Spleen (tissue), 7 donors: ENCODE results near the gene TUBA3D.
"Not testable (repeated sequence)": the region's sequence is repeated elsewhere in the genome, so short reads cannot be mapped to it uniquely, and the experiment has no call there.

Source experiments
- POLR2A ChIP-seq, 3 donors: fragments of 450-650 bp; IDR thresholded peaks; one replicate each; pipeline ENCODE4 v1.5.1; 2017; ENCODE audit warnings: antibody characterized with exemption in 3 of 3, mild to moderate bottlenecking in 1 of 3
- POLR2AphosphoS5 ChIP-seq, 3 donors: sonication (generic); formaldehyde crosslinking; IDR thresholded peaks; one replicate each; pipeline ENCODE4 v1.5.1; 2017; ENCODE audit warnings: antibody characterized with exemption in 3 of 3
- TF ChIP-seq, protein P1 (sequence below), 11 experiments: fragments of 200-600 bp in 7 of 11; fragments of 450-650 bp in 4 of 11; sonication (generic) in 4 of 11; IDR thresholded peaks in 8 of 11; conservative IDR thresholded peaks in 3 of 11; 1 replicate in 7 of 11; 2 replicates in 4 of 11; pipeline versions ENCODE4 v1.4.0 to v1.8.0; 2016 to 2021; ENCODE audit warnings: antibody characterized with exemption in 11 of 11, inconsistent platforms in 4 of 11, mild to moderate bottlenecking in 1 of 11
- donor health status: DM: no; HTN: no; CAD: no; lungs with moderate emphysema.
- donor health status: DM: no; HTN: no; CAD: no.
- donor health status: DM: no; HTN: no; CAD: no.

DNA sequence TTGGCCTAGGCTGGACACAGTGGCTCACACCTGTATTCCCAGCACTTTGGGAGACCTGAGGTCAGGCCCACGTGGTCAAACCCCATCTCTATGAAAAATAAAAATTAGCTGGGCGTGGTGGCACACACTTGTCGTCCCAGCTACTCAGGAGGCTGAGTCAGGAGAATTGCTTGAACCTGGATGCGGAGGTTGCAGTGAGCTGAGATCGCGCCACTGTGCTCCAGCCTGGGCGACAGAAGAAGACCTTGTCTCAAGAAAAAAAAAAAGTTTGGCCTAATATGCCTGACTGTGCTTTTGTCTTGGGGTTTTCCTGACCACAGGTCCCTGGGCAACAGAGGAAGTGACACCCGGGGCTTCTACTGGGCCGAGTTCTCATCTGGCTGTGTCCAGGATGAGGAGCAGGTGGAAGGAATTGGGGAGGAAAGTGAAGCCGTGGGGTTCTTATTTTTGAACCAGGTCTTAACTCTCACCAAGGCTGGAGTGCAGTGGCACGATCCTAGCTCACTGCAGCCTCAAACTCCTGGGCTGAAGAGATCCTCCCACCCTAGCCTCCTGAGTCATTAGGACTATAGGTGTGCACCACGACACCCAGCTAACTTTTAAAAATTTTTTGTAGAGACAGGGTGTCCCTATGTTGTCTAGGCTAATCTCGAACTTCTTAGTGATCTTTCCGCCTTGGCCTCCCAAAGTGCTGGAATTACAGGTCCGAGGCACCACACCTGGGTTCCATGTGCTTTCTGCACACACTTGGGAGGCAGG is 38.7 kb downstream of the TUBA3D start:
- TF ChIP-seq, protein P1, sequence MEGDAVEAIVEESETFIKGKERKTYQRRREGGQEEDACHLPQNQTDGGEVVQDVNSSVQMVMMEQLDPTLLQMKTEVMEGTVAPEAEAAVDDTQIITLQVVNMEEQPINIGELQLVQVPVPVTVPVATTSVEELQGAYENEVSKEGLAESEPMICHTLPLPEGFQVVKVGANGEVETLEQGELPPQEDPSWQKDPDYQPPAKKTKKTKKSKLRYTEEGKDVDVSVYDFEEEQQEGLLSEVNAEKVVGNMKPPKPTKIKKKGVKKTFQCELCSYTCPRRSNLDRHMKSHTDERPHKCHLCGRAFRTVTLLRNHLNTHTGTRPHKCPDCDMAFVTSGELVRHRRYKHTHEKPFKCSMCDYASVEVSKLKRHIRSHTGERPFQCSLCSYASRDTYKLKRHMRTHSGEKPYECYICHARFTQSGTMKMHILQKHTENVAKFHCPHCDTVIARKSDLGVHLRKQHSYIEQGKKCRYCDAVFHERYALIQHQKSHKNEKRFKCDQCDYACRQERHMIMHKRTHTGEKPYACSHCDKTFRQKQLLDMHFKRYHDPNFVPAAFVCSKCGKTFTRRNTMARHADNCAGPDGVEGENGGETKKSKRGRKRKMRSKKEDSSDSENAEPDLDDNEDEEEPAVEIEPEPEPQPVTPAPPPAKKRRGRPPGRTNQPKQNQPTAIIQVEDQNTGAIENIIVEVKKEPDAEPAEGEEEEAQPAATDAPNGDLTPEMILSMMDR (IDR thresholded peaks at IDR 0.05 in 8 of 11, conservative IDR thresholded peaks at IDR 0.05 in 3 of 11) = not testable (repeated sequence)
- not testable (repeated sequence) for TF ChIP-seq POLR2A, POLR2AphosphoS5 (IDR thresholded peaks at IDR 0.05)
